ENCODE results near the gene ABCC3.

ABCC3 gene

DNA sequence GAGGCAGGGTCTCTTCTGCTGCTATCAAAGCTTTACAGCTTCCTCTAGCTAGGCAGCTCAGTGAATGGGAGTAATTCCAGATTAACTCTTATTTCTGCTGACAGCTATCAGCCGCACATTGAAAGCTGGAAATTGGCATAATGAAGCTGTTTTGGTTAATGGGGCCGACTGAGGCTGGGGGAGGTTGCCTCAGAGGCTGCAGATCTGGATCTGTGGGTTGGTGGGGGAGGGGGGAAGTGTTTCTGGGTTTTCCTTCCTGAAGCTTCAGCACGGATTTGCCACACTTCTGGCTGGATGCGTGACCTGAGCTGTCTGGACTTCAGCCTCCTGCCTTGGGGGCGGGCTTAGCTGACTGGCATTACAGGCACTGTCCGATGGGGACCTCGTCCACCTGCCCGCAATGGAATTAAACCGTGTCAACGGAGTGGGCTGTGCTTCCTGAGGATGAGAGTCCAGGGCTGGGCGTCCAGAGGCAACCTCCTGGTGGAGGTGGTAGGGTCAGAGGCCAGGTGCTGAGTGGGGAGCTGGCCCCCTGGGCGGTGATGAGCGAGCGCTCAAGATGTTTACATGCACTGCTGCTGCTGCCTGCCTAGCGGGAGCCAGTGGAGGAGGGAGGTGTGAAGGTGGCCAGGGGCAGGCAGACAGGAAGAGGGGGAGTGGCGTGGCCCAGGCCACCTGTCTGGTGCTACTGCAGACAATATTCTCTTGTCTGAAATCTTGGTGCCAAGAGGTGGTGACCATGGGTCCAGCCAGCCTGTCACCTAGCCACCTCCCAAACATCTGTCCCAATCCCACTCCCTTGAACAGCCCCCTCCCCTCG lies 6.7 kb upstream of the ABCC3 start:
- DNase-seq, result no peak

DNA sequence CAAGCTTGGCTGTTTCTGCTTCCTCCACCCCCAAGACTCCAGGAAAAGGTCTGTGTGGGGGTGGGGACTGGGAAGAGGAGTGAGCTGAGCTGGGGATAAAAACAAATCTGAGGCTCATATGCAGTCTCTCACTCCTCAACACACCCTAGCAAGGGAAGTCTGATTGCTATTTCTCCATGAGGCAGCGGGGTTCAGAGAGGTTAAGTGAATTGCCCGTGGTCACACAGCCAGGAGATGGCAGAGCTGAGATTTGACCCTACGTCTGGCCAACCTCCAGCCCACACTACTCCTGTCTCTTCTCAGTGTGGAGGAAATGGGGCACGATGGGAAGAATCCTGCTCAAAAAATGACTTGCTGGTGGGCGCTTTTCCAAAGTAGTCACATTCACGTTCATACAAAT lies 4.8 kb upstream of the ABCC3 start:
- no peak for DNase-seq

DNA sequence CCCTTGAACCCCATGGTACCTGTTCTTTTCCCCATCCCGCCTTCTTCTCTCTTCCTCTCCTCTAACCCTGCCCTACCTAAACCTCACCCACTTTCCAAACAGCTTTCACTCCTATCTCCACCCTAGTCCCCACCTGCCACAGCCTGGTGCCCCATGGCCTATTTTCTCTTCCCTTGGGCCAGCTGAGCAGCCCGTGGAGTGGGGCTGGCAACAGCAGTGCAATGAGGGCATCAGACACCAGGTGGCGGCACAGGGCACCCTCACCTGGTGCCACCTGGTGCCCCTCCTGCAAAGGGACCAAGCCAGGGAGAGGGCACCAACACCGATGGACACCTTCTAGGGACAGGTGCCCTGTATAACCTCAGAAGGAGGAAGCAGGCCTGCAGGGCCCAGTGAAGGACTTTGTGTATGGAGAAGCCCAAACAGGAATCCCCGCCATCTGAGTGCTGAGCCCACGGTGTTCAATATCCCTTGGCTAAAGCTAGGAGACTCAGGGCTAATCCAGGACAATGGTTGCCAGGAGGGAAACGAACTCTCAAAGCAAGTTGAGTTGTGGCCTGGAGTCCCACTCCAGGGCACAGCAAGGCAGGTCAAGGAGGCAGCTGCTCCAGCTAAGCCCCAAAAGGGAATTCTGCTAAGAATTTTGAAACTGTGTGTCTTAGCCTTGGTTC lies 4.0 kb upstream of the ABCC3 start:
- DNase-seq, result no peak

DNA sequence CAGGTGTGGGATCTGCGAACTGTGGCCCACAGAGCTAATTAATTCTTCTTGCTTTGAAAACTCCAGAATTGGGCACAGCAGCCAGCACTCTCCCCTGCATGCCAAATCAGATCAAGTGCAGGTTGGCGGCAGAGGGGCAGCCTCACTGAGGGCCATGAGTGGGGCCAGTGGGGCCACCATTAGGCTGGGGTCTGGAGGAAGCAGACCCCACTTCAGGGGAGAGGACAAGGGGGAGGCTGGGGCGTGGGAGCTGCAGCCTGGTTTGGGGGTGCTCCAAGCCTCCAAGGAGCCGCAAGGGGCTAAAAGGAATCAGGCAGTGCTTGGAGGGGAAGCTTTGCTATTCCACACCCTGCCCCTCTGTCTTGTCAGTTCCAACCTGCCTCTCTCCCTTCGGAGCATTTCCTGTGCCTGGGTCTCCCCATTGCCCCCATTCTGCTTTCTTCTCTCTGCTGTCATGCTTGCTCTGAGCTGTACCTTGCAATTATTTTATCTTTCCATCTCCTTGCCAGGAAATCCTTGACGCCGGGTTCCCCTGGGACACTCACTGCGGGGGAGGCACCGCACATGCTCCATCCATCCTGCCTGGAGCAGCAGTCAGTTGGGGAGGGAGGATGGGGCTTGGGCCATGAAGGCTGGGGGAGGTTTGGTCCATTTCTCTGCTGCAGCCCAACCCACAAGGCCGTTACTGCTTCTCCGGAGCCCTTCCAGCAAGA lies 3.3 kb upstream of the ABCC3 start:
- DNase-seq, result no peak

DNA sequence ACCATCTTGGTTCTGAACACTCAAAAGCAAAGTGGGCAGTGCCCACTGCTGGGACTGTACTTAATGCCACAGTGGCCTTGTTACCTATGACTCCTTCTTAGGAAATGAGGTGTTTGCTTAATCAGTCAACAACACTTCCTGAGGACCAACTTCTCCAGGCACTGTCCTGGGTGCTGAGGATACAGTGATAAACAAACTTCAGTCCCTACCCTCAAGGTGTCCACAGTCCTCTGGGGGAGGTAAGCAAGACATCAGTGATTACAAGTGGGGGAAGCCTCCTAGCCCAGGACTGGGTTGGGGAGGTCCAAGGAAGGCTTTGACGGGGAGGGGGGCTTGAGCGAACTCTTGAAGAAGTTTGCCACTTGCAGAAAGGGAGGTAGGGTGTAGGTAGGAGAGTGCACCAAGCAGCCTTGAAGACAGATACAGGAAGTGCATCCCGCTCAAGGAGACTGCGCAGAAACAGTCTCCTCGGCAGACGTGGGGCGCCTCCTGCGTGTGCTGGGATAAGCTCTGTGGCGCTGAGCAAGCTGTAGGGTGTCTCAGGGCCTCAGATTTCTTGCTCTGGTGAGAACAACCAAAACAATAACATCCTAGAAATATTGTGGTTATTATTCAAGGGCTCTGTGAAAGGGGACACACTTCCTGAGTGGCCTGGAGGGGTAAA lies 2.6 kb upstream of the ABCC3 start:
- DNase-seq, result no peak

DNA sequence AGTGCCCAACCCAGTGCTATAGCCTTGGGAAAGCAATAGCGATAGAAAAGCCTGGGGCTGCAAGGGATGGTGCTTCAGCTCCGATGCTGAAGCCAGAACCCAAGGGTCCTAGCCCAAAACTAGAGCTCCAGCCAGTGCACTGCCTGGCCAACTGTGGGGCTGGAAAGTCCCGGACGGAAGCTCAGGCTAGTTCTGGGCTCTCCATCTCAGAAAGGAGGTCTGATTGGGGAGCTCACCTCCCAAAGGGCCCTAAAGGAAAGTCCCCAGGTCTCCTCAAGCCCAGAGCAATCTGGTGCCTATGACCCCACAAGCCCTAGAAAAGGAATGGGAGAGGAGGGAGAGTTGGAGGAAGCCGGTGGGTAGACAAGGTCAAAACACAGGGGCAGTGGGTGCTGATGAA lies 2.0 kb upstream of the ABCC3 start:
- no peak for DNase-seq

DNA sequence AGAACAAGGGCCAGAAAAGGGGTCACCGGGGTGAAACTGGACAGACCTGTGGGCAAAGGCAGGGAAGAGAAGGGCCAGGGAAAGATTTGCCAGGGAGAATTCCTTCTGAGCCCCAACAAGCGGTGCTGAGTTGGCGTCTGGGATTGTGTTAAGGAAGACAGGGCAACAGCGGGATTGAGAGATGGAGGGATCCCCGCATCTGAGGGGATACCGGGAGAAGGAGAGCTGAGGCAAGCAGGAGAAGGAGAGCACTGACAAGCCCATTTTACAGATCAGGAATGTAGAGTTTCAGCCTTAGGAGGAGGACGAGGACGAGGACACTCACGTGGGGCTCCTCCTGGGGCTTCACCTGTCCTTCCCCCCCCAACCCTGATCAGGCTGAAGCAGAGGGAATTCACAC lies 998 bp upstream of the ABCC3 start:
- no peak for DNase-seq

DNA sequence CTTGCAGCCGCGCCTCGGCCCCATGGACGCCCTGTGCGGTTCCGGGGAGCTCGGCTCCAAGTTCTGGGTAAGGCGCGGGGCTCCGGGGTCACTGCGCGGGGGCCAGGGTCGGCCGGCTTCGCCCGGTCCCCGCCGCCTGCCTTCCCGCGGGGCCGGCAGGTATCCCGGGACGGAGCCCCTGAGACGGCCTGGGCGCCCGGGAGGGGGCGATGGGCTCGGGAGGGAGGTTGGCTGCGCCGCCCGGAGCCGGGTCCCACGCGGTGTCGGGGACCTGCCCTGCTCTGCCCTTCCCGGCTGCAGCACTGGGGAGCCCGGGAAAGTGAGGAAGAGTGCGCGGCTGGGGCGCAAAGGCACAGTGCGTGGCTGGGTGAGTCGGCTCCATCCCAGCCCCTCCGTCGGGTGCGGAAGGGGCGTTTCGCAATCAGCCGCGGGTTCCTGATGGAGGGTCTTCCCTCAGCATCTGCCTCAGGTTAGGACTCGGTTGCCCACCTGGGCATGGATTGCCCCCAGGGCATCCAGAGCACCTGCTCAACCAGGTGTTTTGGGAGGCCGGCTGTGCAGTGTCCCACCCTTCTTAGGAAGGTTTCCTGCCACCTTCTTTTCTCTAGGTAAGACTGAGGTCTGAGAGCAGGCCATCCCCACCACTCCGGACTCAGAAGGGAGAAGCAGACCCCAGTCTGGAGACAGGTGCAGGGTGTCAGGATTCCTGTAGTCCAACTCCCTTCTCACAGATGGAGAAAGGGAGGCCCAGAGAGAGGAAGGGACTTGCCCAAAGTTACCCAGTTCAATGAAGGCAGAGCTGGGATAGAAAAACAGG lies 442 bp downstream of the ABCC3 start:
- no peak for DNase-seq

DNA sequence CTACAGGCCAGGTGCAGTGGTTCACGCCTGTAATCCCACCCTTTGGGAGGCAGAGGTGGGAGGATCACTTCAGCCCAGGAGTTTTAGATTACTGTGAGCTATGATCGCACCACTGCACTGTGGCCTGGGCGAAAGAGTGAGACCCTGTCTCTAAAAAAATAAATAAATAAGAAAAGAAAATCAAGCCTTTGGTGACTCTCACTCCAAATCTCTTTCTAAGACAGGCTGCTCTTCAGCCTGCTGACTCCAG lies 976 bp downstream of the ABCC3 start:
- no peak for DNase-seq

DNA sequence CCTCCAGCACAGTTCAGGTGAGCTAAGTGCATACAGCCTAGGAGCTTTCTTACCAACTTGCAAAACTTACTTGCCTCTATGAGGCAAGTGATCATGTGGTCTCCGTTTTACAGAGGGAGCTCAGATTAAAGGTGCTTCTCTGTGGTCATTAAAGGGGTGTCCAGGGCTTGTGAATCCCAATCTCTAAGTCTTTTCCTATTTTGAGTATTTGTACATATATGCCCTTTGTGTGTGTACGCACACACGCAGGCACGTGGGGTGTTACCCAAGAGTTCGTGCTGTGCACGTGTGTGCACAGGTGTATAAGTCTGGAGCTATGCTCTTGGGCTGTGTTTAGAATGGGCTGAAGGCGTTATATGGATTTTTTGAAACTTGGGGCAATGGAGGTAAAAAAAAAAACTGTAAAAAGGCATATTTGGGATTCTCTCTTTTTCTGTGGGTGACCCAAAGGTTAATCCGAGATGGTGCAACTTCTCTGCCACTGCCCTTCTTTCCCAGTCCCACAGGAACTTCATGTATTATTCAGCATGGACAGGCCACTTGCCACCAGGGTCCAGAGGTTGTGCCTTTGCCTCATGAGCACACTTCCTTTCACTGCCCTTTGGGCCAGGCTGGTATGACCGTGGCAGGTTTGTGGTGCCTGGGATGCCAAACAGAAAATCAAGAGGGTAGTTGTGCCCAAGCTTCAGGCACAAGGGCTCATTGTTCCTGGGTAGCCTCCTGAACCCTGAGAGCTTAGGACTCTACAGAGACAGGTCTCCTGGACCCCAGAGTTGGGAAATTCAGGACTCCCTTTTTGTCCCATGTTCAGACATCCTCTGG lies 1.5 kb downstream of the ABCC3 start:
- no peak for DNase-seq

DNA sequence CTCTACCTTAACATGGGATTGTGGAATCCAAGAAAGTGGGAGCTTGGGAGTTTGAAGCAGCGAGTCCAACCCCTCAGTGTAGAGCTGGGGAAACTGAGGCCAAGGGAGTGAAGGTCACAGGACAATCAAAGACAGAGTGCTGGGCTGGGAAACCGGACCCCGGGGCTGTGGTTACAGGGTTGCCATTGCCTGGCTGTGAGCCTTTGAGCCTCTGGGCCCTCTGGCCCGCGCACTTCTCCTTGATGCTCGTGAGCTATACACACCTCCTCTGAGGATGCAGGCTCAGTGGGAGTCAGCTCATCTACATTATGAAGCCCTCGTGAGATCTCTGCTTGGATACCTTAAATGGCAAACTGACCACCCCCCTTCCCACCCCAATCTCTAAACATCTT lies 2.1 kb downstream of the ABCC3 start:
- DNase-seq, result no peak

DNA sequence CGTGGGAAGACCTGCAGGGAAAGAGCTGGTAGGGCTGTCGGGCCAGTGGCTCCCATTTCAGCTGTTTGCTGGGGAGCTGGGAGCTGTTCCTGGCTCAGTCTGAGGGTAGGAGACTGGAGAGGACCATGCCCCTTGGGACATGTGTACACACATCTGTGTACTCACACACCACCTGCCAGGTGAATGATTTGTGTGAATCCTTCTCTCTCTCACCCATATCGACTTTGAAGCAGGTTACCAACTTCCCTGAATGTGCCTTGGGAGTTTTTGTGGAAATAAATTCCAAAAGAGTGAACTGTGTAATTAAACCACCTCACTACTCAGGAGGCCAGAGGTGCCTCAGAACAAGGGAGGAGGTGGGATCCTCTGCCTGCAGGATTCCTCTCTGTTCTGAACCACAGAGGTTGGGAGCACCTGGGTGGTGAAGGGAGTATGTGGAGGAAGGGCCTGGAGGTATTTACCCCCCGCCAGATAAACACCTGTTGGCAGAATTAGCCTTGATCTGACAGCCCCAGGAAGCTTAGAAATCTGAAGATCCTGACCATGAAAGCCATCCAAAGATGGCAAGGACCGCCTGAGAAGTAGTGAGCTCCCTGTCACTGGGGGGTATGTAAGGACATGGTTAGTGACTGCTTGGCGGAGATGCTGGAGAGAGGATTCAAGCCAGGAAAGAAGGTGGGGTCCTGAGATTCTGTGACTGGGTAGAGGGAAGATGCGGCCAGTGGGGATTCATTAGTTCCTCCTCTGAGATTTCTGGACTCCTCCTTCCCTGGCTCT lies 3.3 kb downstream of the ABCC3 start:
- DNase-seq, result no peak

DNA sequence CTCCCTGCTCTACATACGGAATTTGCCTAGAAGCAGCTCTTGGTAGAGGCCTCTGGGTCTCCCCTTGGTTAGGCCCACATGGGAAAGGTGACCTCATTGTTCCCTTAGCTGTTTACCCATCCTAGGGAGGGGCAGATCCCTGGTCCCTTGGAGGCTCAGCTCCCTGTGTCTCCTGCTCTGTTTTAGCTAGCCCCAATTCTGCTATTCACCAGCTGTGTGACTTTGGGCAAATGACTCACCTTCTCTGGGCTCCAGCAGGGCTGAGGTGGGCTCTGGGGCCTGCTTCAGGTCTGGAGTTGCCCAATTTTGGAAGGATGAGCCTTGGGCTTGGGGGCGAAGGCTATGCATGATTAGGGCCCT lies 3.9 kb downstream of the ABCC3 start:
- no peak for DNase-seq

DNA sequence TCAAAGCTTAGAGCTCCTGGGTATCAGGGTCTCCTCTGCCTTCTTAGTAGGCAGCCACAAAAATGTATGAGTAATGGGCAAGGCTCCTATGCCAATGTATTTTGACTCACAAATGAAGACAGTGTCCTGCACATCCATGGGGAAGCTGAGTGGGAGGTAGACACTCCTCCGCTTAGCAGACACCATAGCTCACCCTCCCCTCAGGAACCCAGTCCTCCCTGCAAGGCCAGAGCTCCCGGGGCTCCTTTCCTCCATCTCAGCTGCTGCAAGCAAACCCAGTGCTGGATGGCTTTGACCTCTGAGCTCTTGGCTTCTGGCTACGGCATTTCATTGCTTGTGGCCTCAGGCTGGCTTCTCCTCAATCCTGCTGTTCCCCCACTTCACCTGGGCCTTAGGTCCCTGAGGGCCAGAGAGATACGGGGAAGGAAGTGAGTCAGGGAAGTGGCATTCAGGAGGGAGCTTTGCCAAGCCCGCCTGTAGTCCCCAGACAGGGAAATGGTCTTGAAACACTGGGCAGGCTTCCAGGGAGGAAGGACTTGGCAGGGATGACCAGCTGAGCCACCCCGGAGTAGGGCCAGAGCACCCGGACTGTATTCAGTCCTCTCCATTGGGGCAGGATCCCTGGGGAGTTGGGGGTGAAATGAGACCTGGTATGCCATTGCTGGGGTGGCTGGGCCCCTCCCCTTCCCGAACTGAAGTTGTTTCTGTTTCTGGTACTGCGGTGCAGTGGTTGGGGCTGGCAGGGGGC lies 4.5 kb downstream of the ABCC3 start:
- DNase-seq, result peak; percentile 70

DNA sequence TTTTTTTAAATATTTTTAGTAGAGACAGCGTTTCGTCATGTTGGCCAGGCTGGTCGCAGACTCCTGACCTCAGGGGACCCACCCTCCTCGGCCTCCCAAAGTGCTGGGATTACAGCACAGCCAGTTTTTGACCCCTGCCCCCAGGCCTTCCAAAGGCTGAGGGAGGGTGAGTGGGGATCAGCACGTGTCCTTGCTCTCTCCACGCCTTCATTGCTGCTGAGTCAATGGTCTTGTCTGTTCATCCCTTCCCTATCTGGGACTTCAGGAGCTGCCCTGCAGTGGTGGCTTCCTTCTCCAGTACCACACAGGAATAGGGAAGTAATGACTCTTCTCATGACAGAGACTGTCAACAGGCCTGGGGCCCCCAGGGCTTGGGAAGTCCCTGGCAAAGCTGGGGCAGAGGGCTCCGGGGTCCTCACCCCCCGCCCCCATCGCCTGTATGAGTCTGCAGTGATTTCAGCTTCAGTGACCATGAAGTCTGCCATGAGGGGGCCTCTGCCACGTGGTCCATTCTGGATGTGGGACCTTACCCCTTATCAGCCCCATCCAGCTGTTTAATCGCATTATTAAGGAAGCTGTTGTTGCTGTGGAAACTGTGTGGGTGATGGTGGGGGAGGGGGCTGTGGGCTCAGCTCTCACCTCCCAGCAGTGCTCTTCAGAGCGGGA lies 6.1 kb downstream of the ABCC3 start:
- no peak for DNase-seq

DNA sequence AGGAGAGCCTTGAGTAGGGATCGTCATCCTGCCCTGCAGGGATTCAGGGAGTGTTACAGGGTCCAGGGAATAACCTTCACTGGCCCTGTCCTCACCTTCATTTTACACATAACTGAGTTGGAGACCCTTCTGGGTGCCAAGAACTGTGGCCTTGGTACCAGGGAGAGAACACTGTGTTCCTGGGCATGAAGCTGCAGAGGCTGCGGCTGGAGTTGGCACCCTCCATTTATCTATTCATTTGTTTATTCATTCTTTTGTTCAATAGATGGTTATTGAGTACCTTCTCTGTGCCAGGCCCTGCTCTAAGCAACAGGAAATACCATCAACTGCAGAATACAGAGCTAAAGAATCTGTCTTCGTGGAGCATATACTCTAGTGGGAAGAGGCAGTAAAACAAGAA lies 6.7 kb downstream of the ABCC3 start:
- DNase-seq, result no peak

DNA sequence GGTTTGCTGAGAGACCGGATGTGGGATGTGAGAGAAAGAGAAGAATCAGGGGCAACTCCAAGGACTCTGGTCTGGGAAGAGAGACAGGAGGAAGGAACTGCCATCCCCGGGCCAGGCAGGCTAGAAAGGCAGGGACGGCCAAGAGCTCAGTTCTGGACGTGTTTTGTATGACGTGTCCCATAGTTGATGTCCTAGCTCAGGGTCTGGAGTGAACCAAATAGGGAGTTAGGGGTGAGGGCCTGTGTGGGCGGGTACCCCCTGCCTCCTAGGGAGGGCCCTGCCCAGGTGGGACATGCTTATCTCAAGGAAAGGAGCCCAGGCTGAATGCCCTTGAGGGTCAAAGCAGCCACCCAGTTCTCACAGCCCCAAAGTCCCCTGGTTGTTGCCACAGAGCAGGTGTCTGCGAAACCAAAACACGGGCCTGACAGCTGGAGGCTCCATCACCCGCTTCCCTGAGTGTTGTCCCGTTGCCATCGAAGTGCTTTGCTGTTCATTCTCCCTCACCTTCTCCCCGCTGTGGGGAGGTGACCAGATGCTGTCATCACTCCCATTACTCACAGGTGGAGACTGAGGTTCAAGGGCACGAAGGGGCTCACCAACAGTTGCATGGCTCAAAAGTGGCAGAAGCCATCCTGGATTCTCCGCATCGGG lies 7.5 kb downstream of the ABCC3 start:
- DNase-seq, result no peak

DNA sequence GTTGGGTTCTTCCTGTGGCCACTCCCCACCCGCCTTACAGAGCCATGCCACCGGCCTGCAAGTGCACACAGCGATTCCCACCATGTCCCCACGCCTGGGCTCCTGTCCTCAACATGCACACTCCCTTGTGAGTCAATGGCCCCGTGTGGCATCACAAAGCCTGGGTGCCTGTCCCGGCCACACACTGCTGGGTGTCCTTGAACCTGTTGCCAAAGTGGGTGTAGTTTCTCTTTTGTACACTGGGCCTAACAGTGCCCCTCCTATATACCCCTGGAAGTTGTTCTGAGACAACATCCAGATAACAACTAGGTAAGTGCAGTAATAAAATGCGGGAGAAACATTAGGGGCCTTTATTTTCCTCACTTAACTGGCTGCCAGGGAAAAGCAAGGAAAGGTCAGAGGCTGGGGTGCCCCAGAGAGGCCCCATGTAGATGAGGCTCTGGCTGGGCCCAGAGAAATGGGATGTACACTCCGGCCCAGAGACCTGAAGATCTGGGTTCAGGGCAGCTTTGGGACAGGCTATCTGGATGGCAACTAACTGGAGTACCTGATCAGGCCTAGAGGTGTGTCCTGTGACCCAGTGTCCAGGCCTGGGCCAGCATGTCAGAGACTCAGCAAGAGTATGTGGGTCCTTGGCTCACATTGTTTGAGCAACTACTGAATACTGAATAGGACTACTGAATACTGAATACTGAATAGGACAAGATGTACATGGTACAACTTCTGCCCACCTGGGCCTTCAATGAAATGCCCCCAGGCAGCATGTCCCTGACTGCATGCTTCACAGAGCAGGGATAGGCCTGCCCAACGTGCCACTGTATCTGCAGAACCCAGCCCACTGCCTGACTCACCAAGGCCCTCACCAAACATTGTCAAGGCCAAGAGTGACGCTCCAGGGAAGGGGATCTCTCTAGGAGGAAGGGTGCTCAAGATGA lies 8.3 kb downstream of the ABCC3 start:
- DNase-seq, result no peak

All from right forelimb (tissue), 1 donor.